ENCODE measurements around the gene PPM1F.
A peak's percentile ranks its signal among the peaks of the same experiment; 100 is the strongest.
"Not testable (repeated sequence)": the region's sequence is repeated elsewhere in the genome, so short reads cannot be mapped to it uniquely, and the experiment has no call there.

PPM1F gene

DNA sequence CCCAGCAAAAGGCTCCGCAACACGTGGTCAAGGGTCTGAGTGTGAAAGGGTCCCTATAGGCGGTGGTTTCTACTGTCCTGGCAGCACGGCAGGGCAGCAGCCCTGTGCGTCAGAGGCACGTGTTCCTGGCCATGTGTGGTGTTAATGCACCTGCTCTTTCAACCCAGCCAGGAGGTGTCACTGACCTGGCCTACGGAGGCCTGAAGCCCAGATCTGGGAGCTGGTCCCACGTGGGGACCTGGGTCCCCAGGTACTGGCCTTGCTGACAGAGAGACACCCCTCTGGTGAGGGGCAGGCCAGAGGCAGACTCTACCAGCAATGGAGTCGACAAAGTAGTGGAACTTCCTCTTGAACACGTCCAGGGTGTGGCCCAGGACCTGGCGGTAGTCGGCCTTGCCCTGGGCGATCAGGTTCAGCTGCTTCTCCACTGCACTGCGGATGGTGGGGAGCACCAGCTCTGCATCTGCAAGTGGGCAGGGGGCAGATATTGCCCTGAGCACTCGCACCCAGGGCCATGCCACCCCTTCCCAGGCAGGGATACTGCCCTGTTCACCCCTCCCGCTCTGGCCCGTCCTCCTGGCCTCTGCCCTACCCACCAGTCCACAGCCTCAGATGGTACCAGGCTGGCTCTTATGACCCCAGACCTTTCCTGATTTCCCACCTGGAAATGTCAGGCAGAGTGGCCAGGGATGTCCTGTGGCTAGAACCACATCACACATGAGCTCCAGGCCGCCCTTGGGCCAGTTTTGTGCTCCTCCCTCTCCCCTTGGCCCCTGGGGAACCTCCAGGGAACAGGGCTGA is 6.8 kb upstream of the PPM1F start:
- DNase-seq, result no peak

DNA sequence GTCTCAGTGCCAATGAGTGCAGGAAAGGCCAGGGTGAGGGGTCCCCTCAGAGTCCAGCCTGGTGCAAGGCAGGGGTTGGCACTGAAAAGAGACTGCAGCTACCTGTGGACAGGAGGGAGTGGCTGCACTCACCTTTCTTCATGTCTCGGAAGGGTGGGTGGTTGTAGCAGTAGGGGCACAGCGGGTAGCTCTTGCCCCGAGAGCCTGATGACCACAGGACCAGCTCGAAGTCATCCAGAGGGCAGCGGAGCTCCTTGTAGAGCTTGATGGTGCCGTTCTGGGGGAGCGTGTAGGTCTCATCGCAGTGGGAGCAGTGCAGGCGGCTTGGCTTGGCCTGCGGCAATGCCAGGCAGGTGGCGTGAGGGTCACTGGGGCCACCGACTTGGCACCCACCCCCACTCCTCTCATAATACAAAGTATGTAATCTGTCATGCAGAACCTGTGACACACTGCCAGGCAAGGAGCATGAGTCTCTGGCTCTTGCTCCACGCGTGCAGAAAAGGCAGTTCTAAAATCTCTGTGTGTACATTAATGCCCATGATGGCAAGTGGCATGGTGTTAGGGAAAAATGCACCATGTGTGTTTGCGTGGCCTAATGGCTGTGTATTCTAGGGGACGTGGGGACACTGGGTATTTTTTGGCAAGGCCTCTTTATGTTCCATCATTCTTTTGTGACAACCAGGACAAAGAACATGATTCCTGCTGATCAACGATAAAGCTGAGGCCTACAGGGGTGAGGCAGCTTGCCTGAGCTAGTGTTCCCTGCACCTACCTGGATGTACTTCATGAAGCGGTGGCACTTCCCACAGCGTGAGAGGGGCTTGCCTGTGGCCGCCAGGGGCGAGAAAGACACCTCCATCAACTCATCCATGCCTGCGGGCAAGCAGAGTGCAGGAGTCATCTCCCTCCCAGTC is 6.0 kb upstream of the PPM1F start:
- DNase-seq, result no peak

DNA sequence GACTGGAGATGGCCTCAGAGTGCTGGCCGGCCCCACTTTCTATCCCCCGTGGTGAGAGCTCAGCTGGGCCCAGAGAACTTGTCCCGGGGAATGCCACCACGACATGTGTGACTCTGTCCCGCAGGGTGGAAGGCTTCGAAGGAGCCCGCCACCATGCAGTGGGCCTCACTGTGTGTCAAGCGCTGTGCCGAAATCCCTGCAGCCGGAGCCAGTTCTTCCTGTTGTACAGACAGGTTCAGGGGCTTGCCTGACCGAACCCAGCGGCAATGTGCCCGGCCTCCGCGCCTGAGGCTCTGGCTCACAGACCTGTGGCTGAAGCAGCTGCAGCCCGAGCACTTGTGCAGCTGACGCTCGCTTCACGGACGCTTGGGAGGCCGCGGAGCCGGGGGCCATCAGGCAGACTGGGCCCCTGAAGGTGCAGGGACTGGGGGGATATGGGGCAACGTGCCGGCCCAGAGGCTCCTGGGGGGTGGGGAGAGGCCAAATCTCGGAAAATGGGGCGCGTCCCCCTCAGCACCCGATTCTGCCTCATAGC is 650 bp downstream of the PPM1F start:
- peak; percentile 20 for DNase-seq

DNA sequence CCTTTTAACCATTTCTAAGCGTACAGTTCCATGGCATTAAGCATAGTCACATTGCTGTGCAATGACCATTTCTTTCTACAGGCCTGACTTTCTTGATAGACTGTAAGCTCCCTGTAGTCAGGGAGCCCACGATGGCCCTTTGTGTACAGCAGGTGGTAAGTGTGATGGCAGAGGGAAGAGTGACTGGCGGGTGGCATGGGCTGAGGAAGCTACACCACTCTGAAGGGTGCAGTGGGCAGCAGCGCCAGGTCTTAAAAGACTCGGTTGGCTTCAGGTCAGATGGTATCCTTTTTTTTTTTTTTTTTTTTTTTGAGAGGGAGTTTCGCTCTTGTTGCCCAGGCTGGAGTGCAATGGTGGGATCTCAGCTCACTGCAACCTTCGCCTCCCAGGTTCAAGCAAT is 1.6 kb downstream of the PPM1F start:
- DNase-seq, result no peak

- no peak for DNase-seq
These were observed 2.7 kb downstream of the PPM1F start for GRCh38 chr22:21949948-21950347.

DNA sequence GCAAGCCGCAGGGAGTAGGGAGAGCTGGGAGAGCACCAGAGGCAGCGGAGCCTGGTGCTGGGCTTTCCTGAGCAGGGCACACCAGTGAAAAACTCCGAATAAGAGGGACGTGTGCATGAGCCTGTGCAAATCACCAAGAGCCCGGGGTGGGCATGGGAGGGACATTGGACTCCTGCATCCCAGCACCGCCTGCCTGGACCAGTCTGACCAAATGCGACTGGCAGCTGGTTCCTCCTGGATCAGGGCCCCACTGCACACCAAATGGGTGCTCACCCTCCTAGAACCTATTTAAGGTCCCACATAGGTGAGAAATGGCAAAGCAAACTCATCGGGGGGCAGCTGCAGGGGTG is 3.1 kb downstream of the PPM1F start:
- DNase-seq, result no peak

DNA sequence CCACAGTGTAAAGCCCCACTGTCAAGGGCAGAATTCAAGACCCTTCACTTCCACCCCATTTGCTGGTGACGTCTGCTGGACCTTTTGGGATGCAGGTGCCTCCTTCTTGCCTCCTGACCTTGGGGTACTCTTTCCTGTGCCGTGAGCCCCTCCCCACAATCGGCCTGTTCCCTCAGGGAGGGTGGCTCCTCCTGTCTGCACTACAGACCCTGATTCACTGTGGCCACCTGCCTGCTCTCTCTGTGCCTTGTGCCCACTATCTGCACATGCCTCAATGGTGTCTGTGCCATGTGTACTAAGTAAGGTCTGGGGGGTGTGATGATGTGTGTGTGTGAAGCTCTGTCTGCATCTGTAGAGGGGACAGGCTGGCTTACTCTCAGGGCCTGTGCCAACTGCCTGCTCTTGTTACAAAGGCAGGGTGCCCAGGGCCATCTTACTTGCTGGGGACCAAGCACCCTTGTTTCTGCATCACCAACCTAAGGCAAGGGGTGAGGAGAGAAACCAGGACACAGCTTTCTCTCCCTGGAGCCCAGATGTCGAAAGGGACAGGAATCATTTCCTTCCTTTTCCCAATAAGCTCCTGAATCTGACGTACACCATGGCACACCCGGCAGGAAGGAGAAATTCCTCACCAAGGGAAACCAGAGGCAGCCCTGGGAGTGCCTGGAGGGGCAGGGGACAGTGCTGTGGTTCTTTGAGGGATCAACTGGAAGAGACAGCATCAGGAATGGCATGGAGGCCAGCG is 3.7 kb downstream of the PPM1F start:
- no peak for DNase-seq

- no peak for DNase-seq
These were observed 4.3 kb downstream of the PPM1F start for GRCh38 chr22:21948390-21948789.

DNA sequence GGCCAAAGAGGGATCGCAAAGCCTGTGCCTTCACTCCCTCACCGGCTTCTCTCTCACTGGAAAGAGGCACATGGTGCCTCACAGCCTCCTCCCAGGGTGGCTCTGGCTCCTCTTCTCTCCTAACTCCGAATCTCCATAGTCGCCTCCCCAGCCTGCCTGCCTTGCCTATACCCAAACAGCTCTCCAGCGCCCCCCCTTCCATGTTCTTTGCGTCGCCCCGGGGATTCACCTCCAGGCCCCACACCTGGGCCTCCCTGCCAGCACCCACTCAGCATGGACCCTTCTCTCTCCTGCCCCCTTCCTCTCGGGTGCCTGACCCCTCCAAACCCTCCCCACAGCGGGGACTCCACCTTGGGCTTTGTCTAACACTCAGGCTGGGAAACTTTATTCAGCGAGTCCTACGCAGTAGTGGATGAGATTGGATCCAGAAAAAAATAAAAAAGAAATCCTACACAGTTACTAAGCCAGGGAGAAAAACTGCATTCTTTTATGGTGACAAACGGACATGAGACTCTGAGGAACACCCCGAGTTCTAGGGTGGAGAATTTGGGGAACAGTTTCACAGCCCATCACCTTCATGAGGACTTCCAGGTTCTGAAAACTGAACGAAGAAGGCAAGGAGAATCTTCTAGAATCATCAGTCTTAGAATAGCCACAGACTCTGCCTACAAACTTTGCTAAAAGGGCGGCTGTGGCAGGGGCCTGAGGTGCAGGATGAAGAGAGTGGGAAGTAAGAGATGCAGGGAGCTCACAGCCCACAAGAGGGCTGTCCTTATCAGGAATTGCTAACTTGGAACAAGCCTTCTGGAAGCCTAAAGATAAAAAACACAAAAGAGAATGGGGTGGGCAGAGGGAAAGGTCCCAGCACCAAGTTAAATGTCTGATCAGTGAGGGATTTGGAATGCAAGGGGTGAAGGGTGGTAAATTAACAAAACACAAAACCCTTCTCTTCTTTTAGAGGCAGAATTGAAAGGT is 5.3 kb downstream of the PPM1F start:
- DNase-seq, result no peak

DNA sequence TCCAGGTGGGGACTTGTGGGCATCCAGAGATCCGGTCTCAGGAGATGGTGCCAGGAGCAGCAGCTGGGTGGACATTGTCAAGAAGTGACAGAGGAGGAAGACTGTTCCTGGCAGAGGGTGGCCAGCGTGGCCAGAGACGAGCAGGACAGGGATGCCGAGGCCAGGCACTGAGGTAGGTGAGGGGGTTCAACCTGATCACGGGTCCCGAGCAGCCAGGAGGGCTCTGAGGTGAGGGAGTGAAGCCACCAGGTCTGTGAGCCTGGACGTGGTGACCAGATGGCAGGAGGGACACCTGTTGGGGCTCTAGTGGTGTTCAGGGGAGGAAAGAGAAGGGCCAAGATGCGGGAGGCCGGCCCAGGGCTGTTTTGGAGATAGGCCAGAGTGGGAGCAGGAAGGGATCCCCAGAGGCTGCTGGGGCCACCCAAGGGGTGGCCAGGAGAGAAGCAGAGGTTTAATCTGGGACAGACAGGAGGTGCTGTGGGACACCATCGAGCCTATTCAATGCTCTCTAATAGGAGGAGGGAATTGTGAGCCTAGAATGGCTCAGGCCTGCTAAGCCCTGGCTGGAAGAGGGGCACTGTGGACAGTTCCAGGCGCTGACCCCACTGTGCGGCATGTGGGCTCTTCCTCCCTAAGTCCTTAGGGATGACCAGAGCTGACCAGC is 6.3 kb downstream of the PPM1F start:
- DNase-seq, result no peak

DNA sequence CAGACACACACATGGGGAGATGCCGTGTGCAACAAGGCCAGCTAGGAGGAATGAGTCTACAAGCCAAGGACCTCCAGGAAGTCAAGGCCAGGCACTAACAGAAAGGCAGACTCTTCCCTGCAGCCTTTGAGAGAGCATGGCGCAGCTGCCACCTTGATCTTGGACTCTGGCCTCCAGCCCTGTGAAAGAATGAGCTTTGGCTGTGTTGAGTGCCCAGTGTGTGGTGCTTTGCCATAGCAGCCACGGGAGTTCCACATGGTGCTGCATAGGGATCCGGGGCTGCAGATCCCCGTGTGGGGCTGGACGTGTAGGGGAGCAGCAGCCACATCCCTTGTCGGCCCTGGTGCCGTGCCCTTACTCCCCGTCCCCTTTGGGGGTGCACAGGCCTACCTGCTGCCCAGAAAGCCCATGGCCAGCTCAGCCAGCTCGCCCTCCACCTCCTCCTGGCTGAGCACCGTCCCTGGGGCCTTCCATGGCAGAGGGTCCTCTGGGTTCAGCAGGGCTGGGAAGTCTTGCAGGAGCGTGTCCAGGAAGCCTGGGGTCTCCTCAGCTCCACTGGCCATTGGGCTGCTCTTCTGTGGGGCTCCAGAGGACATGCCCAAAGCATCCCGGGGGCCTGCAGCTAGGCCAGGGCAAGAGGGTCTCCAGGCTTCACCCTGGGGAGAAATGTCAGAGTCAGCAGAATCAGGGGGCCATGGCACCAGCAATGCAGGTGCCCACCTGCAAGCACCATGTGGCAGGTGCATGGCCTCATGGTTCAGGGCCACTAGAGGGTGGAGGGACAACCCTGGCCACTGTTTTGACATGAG is 7.0 kb downstream of the PPM1F start:
- no peak for DNase-seq

GRCh38 chr22:21944871-21945270 is 7.8 kb downstream of the PPM1F start:
- no peak for DNase-seq

- no peak for DNase-seq
These were observed 8.8 kb downstream of the PPM1F start for GRCh38 chr22:21943571-21944448.

DNA sequence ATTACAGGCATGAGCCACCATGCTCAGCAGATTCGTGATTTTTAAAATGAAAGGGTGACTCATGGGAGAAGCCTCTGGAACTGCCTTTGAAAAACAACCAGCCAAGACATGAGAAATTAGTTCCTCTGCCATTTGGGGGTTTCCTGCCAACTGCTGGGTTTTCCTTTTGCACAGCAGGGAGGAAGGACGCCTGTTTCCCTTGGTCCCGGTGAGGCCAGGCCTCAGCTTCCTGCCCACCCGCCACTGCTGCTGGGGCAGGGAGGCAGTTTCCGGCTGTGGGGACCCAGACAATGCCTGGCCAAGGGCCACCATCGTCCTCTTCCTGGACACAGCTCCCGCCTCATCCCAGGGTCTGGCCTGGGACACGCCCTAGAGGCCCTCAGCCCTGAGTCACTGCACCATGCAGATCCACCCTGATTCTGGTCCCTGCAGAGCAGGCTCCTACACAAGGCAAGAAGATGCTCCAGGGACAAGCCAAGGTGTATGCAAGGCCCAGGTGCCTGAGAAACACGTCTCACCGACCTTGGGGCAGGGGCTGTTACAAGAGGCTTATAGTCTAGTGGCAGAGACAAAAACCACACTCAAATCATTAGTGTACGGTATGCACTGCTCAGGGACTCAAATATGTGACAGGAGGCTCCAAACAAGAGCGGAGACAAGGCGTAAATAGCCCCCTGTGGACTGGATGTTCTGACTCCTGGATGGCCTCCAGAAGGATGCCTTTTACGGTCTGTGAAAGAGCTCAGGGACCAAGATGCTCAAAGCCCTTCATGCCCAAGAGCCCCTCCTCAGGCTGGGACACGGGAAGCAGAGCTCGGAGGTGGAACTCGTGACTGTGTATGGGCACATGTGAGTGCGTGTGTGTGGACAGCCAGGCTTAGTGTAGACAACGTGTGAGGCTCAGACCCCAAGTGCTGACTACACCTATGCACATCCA is 10.0 kb downstream of the PPM1F start:
- DNase-seq, result no peak

DNA sequence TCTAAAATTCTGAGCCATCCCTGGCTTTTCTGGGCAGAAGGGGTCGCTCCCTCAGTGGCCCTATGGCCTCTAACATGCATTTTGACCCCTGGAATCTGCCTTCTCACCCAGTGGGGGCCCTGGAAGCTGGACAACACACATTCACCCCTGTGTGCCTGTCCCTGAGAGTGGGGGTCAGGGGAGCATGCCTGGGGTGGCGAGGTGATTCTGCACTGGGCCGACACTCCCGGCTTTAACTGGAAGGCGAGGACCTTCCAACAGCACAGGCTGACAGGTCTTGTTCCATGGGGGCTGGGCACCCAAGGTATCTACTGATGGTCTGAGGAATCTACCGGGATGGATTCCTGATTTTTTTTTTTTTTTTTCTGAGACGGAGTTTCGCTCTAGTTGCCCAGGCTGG is 10.7 kb downstream of the PPM1F start:
- DNase-seq, result no peak

GRCh38 chr22:21940521-21940920 is 12.1 kb downstream of the PPM1F start:
- DNase-seq, result no peak

GRCh38 chr22:21939935-21940334 is 12.7 kb downstream of the PPM1F start:
- DNase-seq, result not testable (repeated sequence)

DNA sequence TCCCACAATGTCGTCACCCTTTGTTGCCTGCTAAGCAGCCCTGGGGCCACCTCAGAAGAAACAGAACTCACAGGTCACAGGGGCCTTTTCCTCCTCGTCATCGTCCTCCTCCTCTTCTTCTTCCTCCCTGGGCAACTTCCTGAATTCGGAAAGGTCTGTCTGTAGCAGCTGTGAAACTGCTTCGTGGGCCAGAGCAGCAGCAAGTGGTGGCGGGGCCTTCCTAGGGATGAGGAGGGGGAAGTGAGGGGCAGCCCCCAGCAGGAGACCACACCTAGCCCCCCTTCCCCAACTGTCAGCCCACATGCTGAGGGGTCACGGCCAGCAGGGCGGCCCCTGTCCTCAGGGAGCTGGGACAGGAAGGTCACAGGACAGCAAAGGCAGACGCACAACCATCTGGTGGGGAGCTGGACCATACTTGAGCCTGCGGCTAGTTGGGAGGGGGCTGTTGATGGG is 13.2 kb downstream of the PPM1F start:
- no peak for DNase-seq
